NOMO-1 treated with dmso at 0.1 percent for 144 hours (cell line): Measurements from ENCODE around the gene HOXA3.

Experiments
- DNase-seq: peaks from one replicate; lab custom pipeline; 2025; ENCODE audit not compliant: unreplicated experiment; lab: John Stamatoyannopoulos, UW

Gene HOXA3

DNA sequence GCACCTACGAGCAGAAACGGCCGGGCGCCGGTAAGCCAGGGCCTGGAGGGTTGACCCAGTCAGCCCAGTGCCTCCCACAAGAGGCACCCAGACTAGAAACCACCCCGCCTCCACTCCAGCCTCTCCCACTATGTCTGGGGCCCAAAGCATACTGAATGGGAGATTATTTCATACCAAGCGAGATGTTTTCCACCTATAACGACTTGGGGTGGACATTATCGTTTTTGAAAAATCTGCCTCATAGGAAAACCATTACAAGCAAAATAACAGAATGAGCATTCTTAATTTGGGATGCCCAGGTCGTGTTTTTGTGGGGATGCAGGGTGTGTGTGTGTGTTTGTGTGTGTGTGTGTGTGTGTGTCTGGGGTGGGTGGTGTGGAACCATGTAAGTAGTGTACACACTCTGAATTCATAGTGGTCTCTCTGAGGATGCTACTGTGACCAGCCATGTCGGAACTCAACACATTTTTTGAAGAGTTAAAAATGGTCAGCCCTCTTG is 6.4 kb downstream of the HOXA3 start:
- DNase-seq, result no peak

DNA sequence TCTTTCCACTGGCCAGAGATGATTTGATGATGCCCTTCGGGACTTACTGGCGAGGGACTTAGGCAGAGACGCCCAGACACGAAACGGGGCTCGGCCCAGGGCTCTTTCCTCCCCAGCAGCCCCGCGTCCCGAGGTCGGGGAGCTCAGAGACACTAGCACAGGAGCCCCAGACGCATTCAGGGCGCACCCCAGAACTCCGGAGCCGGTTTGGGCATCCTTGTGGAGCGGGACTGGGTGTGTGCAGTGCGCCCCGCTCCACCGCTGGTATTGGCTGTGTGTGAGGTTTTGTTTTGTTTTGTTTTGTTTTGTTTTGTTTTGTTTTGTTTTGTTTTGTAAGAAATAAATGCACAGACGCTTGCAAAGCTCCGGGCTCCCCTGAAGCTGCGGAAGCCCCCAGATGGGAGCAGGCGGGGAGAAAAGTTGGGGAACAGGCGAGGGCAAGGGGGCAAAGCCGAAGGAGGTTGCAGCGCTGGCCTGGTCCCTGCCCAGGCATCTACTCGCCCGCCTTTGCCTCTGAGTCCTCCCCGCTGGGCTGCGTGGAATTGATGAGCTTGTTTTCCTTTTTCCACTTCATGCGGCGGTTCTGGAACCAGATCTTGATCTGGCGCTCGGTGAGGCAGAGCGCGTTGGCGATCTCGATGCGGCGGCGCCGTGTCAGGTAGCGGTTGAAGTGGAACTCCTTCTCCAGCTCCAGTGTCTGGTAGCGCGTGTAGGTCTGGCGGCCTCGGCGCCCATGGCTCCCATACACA is 7.0 kb downstream of the HOXA3 start:
- no peak for DNase-seq

DNA sequence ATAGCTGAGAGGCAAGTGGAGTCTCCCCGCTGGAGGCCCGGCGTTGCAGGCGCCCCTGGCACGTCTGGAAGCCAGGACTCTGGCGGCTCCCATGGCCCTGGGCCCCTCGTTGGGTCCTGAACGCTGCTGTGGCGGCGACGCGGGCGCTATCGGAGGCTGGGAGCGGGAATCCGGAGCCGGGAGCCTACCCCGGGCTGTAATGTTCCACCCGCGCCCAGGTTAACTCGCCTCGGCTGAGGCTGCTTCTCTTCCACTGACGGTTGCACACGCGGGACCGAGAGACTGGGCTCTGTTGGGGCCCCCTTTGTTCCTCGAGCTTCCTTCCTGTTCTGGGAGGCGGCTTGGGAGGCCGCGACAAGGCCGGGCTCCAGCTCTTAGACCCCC is 7.6 kb downstream of the HOXA3 start:
- no peak for DNase-seq

DNA sequence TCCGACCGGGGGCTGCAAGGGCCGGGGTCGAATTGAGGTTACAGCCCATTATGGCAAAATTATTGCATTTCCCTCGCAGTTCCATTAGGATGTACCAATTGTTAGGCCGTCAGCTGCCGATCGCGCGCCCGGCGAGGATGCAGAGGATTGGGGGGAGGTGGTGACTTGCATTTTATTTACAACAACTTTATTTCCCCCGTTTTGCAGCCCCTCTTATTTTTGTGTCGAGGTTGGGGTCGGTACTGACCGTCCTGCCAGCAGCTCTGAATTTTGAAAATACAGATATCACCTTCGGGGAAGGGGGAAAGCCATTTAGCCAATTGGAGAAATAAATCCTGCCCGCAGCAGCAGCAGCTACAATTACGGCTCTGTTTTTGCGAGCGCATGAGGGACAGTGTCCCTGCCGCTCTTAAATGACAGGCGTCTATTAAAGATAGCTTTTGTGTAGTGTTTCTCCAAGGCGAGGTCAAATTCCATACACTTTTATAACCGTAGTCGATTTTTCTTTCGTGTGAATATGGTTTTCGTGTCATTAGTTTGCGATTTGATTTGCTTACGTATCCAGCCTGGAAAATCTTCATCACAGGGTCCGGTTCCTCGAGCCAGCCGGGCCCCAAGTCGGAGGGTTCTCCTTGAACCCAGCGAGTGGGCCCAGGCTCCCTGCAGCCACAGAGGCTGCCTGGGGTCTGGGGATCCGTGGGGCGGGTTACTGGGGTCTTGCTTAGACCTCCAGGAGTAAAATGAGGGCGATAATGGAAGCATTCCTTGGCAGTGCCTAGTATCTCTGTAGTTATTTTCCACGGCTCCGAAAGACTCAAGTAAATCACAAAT is 8.2 kb downstream of the HOXA3 start:
- no peak for DNase-seq

GRCh38 chr7:27143023-27143949 is 9.1 kb downstream of the HOXA3 start, which contains the start of gene HOXA5:
Gene HOXA5 (minus strand): TSS chr7:27143681. CDS start chr7:27143607, 74 bp downstream.
- no peak for DNase-seq

DNA sequence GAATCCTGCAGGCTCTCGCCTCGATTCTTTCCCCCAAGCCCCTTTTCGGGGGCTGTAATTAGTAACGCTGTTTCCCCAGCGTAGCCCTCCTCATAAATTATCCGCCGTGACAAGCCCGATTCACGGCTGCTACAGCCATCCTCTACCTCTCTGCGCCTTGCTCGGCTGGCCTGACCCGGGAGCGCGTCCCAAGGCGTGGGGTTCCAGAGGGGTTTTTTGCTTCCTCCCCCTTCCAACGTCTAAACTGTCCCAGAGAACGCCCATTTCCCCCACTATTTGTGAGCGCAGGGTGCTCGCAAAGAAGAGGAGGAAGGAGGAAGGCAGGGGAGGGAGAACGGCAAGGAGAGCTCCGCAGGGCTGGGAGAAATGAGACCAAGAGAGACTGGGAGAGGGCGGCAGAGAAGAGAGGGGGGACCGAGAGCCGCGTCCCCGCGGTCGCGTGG is 9.8 kb downstream of the HOXA3 start:
- no peak for DNase-seq

GRCh38 chr7:27141923-27142579 is 10.3 kb downstream of the HOXA3 start:
- DNase-seq, result no peak

GRCh38 chr7:27141137-27141922 is 11.1 kb downstream of the HOXA3 start:
- DNase-seq, result no peak

GRCh38 chr7:27140126-27140857 is 12.1 kb downstream of the HOXA3 start:
- no peak for DNase-seq

DNA sequence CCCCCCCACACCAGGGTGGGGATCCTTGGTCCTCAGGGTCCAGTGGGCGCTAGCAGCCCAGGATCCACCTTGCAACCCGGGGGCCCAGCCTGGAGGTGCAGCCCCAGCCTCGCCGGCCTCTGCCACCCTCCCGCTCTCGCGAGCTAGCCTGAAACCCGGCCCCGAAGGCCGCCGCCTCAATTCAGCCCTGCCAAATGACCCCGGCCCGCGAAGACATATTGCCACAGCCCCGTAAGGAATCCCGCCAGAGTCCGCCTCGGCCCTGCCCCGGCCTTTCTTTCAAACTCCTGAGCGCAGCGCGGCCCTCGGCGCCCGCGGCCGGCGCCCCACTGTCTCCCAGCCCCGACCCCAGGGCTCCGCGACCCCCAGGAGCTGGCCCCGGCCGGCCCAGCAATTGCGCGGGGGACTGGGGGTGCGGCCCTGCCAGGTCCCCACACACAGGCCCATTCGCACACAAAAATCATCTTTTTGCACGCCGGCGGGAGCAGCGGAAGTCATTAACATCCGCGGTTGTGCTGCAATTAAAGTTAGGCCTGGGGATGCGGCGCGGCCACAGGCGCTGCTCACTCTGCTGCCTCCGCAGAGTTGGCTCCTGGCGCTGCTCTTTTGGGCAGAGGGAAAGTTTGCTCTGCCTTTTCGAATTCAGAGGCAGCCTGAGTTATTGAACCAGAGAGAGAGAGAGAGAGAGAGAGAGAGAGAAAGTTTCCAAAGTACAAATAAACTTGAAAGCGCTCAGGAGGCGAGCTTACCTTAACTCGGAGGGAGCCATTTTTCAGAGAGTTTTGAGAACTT is 12.9 kb downstream of the HOXA3 start:
- DNase-seq, result no peak

DNA sequence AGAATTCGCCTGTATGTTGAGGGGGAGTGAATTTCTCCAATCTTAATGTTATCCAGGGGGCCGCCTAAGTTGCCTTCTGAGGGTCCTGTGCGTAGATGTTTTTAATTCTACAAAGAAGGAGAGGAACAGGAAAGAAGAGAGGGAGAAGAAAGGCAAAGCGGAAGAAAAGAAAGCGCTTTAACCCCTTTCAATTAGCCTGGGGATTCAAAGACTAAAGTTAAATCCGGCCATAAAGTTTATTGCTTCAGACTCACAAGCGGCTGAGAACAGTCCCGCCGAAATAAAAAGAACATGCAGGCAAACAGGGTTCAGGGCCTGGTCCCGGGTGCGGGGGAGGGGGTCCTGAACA is 13.4 kb downstream of the HOXA3 start:
- DNase-seq, result no peak

DNA sequence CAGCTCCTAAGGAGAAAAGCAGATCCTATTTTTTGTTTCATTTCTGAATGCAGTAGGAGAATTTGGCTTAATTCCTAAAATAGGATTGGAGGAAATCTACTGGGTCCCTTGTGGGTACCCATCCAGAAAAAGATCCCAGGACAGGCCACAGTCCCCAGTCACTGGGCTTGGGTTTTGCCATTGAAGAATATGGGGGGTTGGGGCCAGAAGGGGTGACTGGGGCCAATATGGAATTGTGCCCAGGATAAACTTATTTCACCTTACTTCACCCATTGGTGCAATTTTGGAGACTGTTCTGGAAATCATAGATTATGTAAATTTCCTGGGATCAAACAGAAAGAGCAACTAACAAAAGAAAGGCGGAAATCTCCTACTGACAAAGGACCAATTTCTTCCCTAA is 13.9 kb downstream of the HOXA3 start:
- DNase-seq, result no peak

GRCh38 chr7:27137640-27138315 is 14.6 kb downstream of the HOXA3 start:
- DNase-seq, result no peak

- DNase-seq, result no peak
Observed at GRCh38 chr7:27134392-27134791, 18.0 kb downstream of the HOXA3 start.

DNA sequence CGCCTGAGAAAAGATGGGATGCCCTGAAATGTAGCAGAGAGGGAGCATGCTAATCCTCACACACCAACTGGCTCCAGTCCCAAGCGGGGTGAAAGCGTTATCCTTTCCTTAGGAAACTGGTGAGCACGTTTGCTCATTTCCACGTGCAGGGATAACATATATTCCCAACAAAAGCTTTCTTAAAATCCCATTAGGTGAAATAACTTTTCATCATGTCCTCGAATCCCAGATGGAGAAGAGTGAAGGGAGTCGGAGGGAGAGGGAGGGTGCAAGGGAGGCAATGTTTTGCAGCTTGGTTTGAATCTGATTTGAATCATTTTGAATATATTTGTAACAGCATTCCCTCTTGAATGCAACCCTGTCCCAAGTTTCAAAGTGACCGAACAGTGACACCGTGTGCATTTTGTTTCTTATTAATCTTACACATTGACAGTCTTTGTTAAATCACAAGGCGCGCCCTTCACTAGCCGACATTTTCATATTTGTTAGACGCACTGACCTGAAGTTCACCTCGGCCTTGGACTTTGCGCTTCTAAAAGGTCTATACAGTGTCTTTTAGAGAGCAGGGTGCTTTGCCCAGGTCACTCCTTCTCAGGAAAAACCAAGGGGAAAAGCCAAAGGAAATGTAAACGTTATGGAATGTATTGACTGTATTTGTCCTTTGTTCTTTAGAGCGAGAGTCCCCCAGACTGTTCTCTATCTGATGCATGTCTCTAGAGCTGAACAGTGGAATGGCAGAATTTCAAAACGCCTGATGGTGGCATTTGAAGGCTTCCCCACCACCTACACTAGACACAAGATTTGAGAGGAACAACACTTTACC is 18.8 kb downstream of the HOXA3 start:
- no peak for DNase-seq

GRCh38 chr7:27132978-27133377 is 19.4 kb downstream of the HOXA3 start:
- DNase-seq, result no peak

GRCh38 chr7:27132214-27132613 is 20.2 kb downstream of the HOXA3 start:
- DNase-seq, result no peak
